GM18526 (cell line): ENCODE measurements around the gene TEX38.

Experiments used
- POLR2A ChIP-seq: IDR thresholded peaks from 3 replicates; pipeline ENCODE4 v1.6.1; 2011; ENCODE audit not compliant: insufficient read length; ENCODE audit errors: extremely low read depth

The TEX38 gene

GRCh38 chr1:46676531-46676930 is 4.9 kb downstream of the TEX38 start:
- no peak for TF ChIP-seq POLR2A

- TF ChIP-seq POLR2A: no peak
These were observed 5.7 kb downstream of the TEX38 start for GRCh38 chr1:46677339-46677738.

GRCh38 chr1:46679789-46680573 is 8.3 kb downstream of the TEX38 start:
- TF ChIP-seq POLR2A: no peak

GRCh38 chr1:46681333-46682034 is 9.8 kb downstream of the TEX38 start:
- TF ChIP-seq POLR2A: no peak

- no peak for TF ChIP-seq POLR2A
These were observed 10.4 kb downstream of the TEX38 start for GRCh38 chr1:46682064-46682463.

GRCh38 chr1:46684670-46685069 is 13.0 kb downstream of the TEX38 start:
- TF ChIP-seq POLR2A: no peak

GRCh38 chr1:46686255-46686654 is 14.6 kb downstream of the TEX38 start:
- TF ChIP-seq POLR2A: no peak

GRCh38 chr1:46687093-46687659 is 15.5 kb downstream of the TEX38 start:
- no peak for TF ChIP-seq POLR2A

GRCh38 chr1:46687921-46688509 is 16.4 kb downstream of the TEX38 start:
- TF ChIP-seq POLR2A: no peak

- TF ChIP-seq POLR2A: no peak
These were observed 17.7 kb downstream of the TEX38 start for GRCh38 chr1:46689356-46689755.

- TF ChIP-seq POLR2A: no peak
These were observed 18.2 kb downstream of the TEX38 start for GRCh38 chr1:46689897-46690296.

- no peak for TF ChIP-seq POLR2A
These were observed 19.3 kb downstream of the TEX38 start for GRCh38 chr1:46690931-46691421.

- no peak for TF ChIP-seq POLR2A
These were observed 20.5 kb downstream of the TEX38 start for GRCh38 chr1:46691997-46692790.

GRCh38 chr1:46692811-46693770 is 21.4 kb downstream of the TEX38 start:
- TF ChIP-seq POLR2A: no peak

- TF ChIP-seq POLR2A: no peak
These were observed 25.4 kb downstream of the TEX38 start for GRCh38 chr1:46697053-46697452.
